ENCODE results near the gene EPS8L3. TPM values are rescaled to one million over a fixed set of nuclear protein-coding genes. Genes with fewer than 3 reads are reported as not detected.

The EPS8L3 gene
- total RNA-seq, 4 donors from 2014 or later = not detected

- DNase-seq (ENCODE audit: low spot score in 2 of 2) = no peak
- no peak for TF ChIP-seq EP300 (IDR thresholded peaks at IDR 0.05)
- no peak for TF ChIP-seq CTCF (IDR thresholded peaks at IDR 0.05)
- TF ChIP-seq POLR2AphosphoS5 (IDR thresholded peaks at IDR 0.05) = no peak
- TF ChIP-seq POLR2A (IDR thresholded peaks at IDR 0.05) = no peak
- H3K9me3 ChIP-seq = no peaks in the 10 kb centered on the region
- WGBS = 52% methylated on average over 5 of the region's 5 CpGs
- peaks cover 38% of the 10 kb centered on the region for H3K4me1 ChIP-seq
- H3K36me3 ChIP-seq = no peaks in the 10 kb centered on the region
- no peaks in the 10 kb centered on the region for H3K27me3 ChIP-seq
- no peak overlapping the region for H3K27ac ChIP-seq
- H3K4me3 ChIP-seq = no peak overlapping the region
These were observed 46.0 kb downstream of the EPS8L3 start for GRCh38 chr1:109717729-109718128.

- Histone ChIP-seq H3K9me3 (no peaks in the 10 kb centered on the region), H3K4me1 (peaks cover 38% of the 10 kb centered on the region), H3K27me3 (no peaks in the 10 kb centered on the region), H3K4me3 (no peak overlapping the region), H3K27ac (peak overlapping the region; percentile 24), H3K36me3 (no peaks in the 10 kb centered on the region)
- DNase-seq (ENCODE audit: low spot score in 2 of 2) = no peak
- TF ChIP-seq EP300 (IDR thresholded peaks at IDR 0.05) (no peak), POLR2A (IDR thresholded peaks at IDR 0.05) (no peak), POLR2AphosphoS5 (IDR thresholded peaks at IDR 0.05) (no peak), CTCF (IDR thresholded peaks at IDR 0.05) (no peak)
- WGBS = 31% methylated on average over 3 of the region's 3 CpGs
These were observed 47.1 kb downstream of the EPS8L3 start for GRCh38 chr1:109716570-109717090.

DNA sequence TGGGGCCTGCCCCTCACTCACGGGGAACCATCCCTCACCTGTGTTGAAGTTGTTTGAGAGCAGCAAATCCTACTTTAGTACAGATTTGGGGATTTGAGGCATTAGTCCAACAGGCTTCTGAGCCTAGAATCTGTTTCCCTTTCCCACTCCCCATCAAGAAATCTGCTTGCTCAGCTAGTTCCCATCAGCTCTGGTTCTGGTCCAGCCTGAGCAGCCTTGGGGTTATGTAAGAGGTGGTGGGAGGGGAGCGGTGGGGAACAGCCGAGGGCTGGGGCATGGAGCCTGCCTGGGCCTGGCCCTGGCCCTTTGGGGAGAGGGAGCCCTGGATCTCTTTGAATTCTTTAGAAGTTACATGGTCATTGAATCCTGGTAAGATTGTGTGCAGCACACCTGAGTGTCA lies 47.6 kb downstream of the EPS8L3 start:
- 45% methylated on average over 3 of the region's 3 CpGs for WGBS
- no peak for DNase-seq (ENCODE audit: low spot score in 2 of 2)
- no peaks in the 10 kb centered on the region for H3K27me3 ChIP-seq

GRCh38 chr1:109714661-109715372 lies 48.9 kb downstream of the EPS8L3 start:
- 77% methylated on average over 12 of the region's 12 CpGs for WGBS
- no peak for TF ChIP-seq EP300 (IDR thresholded peaks at IDR 0.05)
- no peak for TF ChIP-seq POLR2AphosphoS5 (IDR thresholded peaks at IDR 0.05)
- no peak for TF ChIP-seq CTCF (IDR thresholded peaks at IDR 0.05)
- TF ChIP-seq POLR2A (IDR thresholded peaks at IDR 0.05) = no peak
- H3K4me3 ChIP-seq = no peak overlapping the region

More for the DNA sequence above, 47.6 kb downstream of the EPS8L3 start:
- no peak overlapping the region for H3K4me3 ChIP-seq
- H3K27ac ChIP-seq = peak overlapping the region; percentile 3
- no peaks in the 10 kb centered on the region for H3K36me3 ChIP-seq
- H3K4me1 ChIP-seq = peaks cover 38% of the 10 kb centered on the region
- TF ChIP-seq CTCF (IDR thresholded peaks at IDR 0.05) (no peak), POLR2A (IDR thresholded peaks at IDR 0.05) (no peak), EP300 (IDR thresholded peaks at IDR 0.05) (no peak), POLR2AphosphoS5 (IDR thresholded peaks at IDR 0.05) (no peak)
- no peaks in the 10 kb centered on the region for H3K9me3 ChIP-seq

GRCh38 chr1:109713636-109714035 lies 50.1 kb downstream of the EPS8L3 start:
- Histone ChIP-seq H3K4me1 (peaks cover 34% of the 10 kb centered on the region), H3K36me3 (no peaks in the 10 kb centered on the region), H3K4me3 (no peak overlapping the region), H3K27me3 (no peaks in the 10 kb centered on the region), H3K27ac (no peak overlapping the region), H3K9me3 (no peaks in the 10 kb centered on the region)
- WGBS = 92% methylated on average over 5 of the region's 5 CpGs
- no peak for DNase-seq (ENCODE audit: low spot score in 2 of 2)
- TF ChIP-seq POLR2AphosphoS5 (IDR thresholded peaks at IDR 0.05) (no peak), EP300 (IDR thresholded peaks at IDR 0.05) (no peak), CTCF (IDR thresholded peaks at IDR 0.05) (no peak), POLR2A (IDR thresholded peaks at IDR 0.05) (no peak)

More at GRCh38 chr1:109714661-109715372, 48.9 kb downstream of the EPS8L3 start:
- Histone ChIP-seq H3K9me3 (no peaks in the 10 kb centered on the region), H3K4me1 (peaks cover 38% of the 10 kb centered on the region), H3K36me3 (no peaks in the 10 kb centered on the region), H3K27me3 (no peaks in the 10 kb centered on the region), H3K27ac (no peak overlapping the region)
- no peak for DNase-seq (ENCODE audit: low spot score in 2 of 2)

Data from suprapubic skin (tissue), 4 donors.